ENCODE data around the gene MGAT5B.

DNA sequence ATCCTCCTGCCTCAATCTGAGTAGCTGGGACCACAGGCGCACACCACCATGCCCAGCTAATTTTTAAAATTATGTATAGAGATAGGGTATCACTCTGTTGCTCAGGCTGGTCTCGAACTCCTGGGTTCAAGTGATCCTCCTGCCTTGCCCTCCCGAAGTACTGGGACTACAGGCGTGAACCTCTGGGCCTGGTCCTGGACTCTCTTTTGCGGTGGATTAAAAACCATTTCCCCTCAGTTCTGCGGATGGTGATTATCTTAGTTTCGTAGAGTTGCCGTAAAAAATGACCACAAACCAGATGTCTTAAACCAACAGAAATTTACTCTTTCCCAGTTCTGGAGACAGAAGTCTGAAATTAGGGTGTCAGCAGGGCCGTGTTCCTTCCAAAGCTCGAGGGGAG, 28.8 kb downstream of the MGAT5B start:
- TF ChIP-seq POLR2A (conservative IDR thresholded peaks at IDR 0.05) (no peak), CTCF (IDR thresholded peaks at IDR 0.05 in 2 of 3, conservative IDR thresholded peaks at IDR 0.05 in 1 of 3; ENCODE audit: insufficient read depth in 2 of 3, low read depth in 1 of 3, low read length in 3 of 3) (no peak), ZSCAN29 (IDR thresholded peaks at IDR 0.05) (no peak), SLC30A9 (CRISPR knock-in tag; IDR thresholded peaks at IDR 0.05) (no peak), YY1 (IDR thresholded peaks at IDR 0.05; ENCODE audit: borderline replicate concordance in 1 of 3, control insufficient read depth in 1 of 3, extremely low read depth in 1 of 3, insufficient read depth in 3 of 3, insufficient read length in 1 of 3, insufficient replicate concordance in 2 of 3, low read depth in 1 of 3, low read length in 2 of 3) (no peak), FOXM1 (IDR thresholded peaks at IDR 0.05; ENCODE audit: low read depth) (no peak), FOXM1 (CRISPR knock-in tag; IDR thresholded peaks at IDR 0.05; ENCODE audit: low read depth) (no peak), ZBTB33 (CRISPR knock-in tag; IDR thresholded peaks at IDR 0.05) (no peak), MAFK (IDR thresholded peaks at IDR 0.05; ENCODE audit: low read length) (no peak), PHF20 (IDR thresholded peaks at IDR 0.05; ENCODE audit: partially characterized antibody) (no peak), ZNF398 (CRISPR knock-in tag; IDR thresholded peaks at IDR 0.05) (no peak)
